Body of pancreas (tissue), 4 donors: ENCODE results near the gene TRIM5. TPM values are rescaled to one million over a fixed set of nuclear protein-coding genes. Genes with fewer than 3 reads are reported as not detected.
"Not testable (repeated sequence)": the region's sequence is repeated elsewhere in the genome, so short reads cannot be mapped to it uniquely, and the experiment has no call there.

Experiments used
- ATAC-seq: fragments of 150-250 bp; one replicate; pipeline ENCODE4 v1.9.1; 2016
- DNase-seq, 4 donors: peaks; one replicate each; pipeline ENCODE4 v3.0.0-alpha.2; 2019
- H3K27ac ChIP-seq, 4 donors: fragments of 200-600 bp; sonication (generic); 1 replicate in 3 of 4; 2 replicates in 1 of 4; pipeline versions ENCODE4 v1.5.1 to v1.6.1; 2016 to 2019; ENCODE audit warnings: mild to moderate bottlenecking in 1 of 4, mixed read lengths in 1 of 4, moderate library complexity in 1 of 4
- H3K27me3 ChIP-seq, 2 donors: fragments of 200-600 bp; sonication (generic); one replicate each; pipeline ENCODE4 v1.6.0; 2016; ENCODE audit warnings: mild to moderate bottlenecking in 1 of 2
- H3K36me3 ChIP-seq, 2 donors: fragments of 200-600 bp; sonication (generic); replicated peaks in 1 of 2; 2 replicates each; pipeline ENCODE4 v1.5.1; 2016; ENCODE audit warnings: low read depth in 2 of 2; ENCODE audit not compliant: insufficient read depth in 1 of 2
- H3K4me1 ChIP-seq: fragments of 200-600 bp; sonication (generic); one replicate; pipeline ENCODE4 v1.6.0; 2016
- H3K4me3 ChIP-seq, 2 donors: fragments of 200-600 bp; sonication (generic); 1 replicate in 1 of 2; 2 replicates in 1 of 2; pipeline ENCODE4 v1.5.1; 2016 to 2019
- H3K9me3 ChIP-seq, 3 donors: fragments of 200-600 bp; sonication (generic); 1 replicate in 2 of 3; 2 replicates in 1 of 3; pipeline ENCODE4 v1.5.1; 2016
- CTCF ChIP-seq, 7 experiments: fragments of 450-650 bp in 4 of 7; fragments of 200-600 bp in 3 of 7; sonication (generic) in 3 of 7; IDR thresholded peaks; one replicate each; pipeline ENCODE4 v1.5.1; 2016 to 2019; ENCODE audit warnings: antibody characterized with exemption in 7 of 7
- POLR2A ChIP-seq, 3 donors: fragments of 450-650 bp; IDR thresholded peaks; one replicate each; pipeline ENCODE4 v1.6.1; 2016; ENCODE audit warnings: antibody characterized with exemption in 3 of 3, mild to moderate bottlenecking in 2 of 3
- WGBS, 2 donors: methylation state at CpG; one replicate each; pipeline ENCODE4 v1.1.5; 2017; 5-methylcytosine and 5-hydroxymethylcytosine counted together
- intact Hi-C: fragments of 100-400 bp; cut with DNase I; formaldehyde crosslinking; loops from one replicate; pipeline ENCODE4 v1.15.1; 2023
- total RNA-seq, 2 donors: library from RNA; depleted of rRNA; stranded (reverse); fragments of >200 nt; gene quantifications; one replicate each; pipeline ENCODE4 v1.1.0, GENCODE V29; 2016

The TRIM5 gene
- total RNA-seq, 2 donors from 2014 or later, result 18.7 to 25.1 TPM

DNA sequence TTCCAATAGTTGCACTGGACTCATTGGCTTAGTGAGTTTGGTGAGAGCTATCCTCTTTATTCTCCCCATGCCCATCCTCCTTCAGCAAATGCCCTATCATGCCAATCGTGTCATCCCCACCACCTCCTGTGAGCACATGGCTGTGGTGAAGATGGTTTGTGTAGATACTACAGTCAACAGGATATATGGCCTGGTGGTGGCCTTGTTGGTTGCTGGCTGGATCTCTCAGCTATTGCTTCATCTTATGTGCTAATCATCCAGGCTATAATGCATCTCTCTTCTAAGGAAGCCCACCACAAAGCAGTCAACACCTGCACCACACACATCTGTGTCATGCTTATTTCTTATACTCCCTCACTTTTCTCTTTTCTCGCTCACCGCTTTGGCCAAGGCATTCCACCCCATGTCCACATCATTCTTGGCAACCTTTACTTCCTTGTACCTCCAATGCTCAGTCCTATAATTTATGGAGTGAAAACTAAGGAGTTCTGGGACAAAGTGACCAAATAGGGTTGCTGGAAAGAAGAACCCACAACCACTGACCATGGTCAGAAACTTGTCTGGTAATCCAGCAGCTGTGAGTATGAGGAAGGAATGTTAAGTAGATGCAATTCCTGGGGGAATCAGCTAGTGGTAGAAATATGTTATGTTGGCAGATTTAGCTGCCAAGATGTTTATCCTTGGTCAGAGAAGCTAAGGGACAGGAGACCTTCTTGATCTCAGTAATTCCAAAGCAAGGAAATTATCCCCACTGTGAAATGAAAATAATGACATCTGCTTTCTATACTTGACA lies 35.0 kb upstream of the TRIM5 start:
- TF ChIP-seq POLR2A (IDR thresholded peaks at IDR 0.05) (no peak), CTCF (IDR thresholded peaks at IDR 0.05) (no peak)
- Histone ChIP-seq H3K4me1 (no peaks in the 10 kb centered on the region), H3K27me3 (no peaks in the 10 kb centered on the region), H3K9me3 (no peaks in the 10 kb centered on the region), H3K27ac (no peak overlapping the region), H3K4me3 (no peak overlapping the region), H3K36me3 (no peaks in the 10 kb centered on the region)
- 87 to 88% methylated on average over 3 of the region's 3 CpGs for WGBS, 2 donors
- no peak for ATAC-seq
- intact Hi-C loops, result no loop called here
- no peak for DNase-seq

- ATAC-seq, H3K27ac ChIP-seq, H3K4me3 ChIP-seq, H3K4me1 ChIP-seq, H3K9me3 ChIP-seq, H3K27me3 ChIP-seq, intact Hi-C loops, H3K36me3 ChIP-seq, DNase-seq: not testable (repeated sequence)
- 73 to 90% methylated on average over 1 of the region's 1 CpG for WGBS, 2 donors
Measured at GRCh38 chr11:5716518-5716917, 31.6 kb upstream of the TRIM5 start.

DNA sequence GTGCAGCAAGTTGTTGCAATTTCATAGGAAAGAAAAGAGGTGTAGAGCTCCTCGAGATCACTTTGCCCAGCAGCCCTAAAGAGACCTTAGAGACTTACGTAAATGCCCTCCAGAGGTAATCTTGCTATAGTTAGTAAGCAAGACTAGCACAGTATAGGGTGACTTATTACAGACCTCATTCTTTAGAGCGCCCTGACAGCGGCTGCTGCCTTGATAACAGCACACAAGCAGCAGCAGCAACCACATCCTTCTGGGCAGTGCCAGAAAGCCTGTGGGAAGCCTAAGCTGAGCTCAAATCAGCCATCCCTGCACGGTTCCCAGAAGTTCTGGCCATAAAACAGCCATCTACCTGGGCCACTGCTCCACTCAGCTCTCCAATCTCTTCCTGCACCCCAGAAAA lies 28.8 kb upstream of the TRIM5 start:
- WGBS, 2 donors, result 60 to 71% methylated on average over 5 of the region's 5 CpGs
- intact Hi-C loops, result no loop called here

GRCh38 chr11:5712507-5712906 lies 27.6 kb upstream of the TRIM5 start:
- Histone ChIP-seq H3K27me3 (no peaks in the 10 kb centered on the region), H3K9me3 (no peaks in the 10 kb centered on the region), H3K4me3 (no peak overlapping the region), H3K36me3 (no peaks in the 10 kb centered on the region), H3K27ac (no peak overlapping the region), H3K4me1 (no peaks in the 10 kb centered on the region)
- intact Hi-C loops, result no loop called here
- ATAC-seq (no peak), DNase-seq (no peak)
- WGBS, 2 donors, result 31 to 48% methylated on average over 1 of the region's 1 CpG
- no peak for TF ChIP-seq POLR2A (IDR thresholded peaks at IDR 0.05)
- TF ChIP-seq CTCF (IDR thresholded peaks at IDR 0.05), result peak in 6 of 7 experiments; percentile 32 to 61 (median 54)

More for the DNA sequence above, 28.8 kb upstream of the TRIM5 start:
- DNase-seq (no peak), ATAC-seq (no peak)
- Histone ChIP-seq H3K4me3 (no peak overlapping the region), H3K27me3 (no peaks in the 10 kb centered on the region), H3K9me3 (no peaks in the 10 kb centered on the region), H3K4me1 (no peaks in the 10 kb centered on the region), H3K27ac (no peak overlapping the region), H3K36me3 (no peaks in the 10 kb centered on the region)
- TF ChIP-seq POLR2A (IDR thresholded peaks at IDR 0.05), result no peak
- no peak for TF ChIP-seq CTCF (IDR thresholded peaks at IDR 0.05)

DNA sequence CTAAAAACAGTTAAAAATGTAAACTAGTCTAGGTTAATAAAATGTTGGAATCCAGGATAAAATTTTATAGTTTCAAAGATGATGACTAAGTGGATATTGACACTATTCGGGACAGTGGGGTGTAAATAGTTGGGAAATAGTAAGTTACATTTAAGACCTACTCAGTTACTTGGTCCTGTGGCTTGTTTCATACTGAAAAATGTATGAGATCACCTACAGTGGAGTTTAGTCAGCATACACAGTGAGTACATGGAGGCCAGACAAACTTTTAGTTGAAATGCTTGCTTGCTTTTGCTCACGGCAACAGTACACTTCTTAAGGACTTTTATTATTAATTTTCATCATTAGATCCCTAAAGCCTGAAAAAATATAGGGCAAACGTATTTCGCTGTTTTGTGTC lies 20.8 kb upstream of the TRIM5 start:
- Histone ChIP-seq H3K27me3 (no peaks in the 10 kb centered on the region), H3K9me3 (no peaks in the 10 kb centered on the region), H3K4me1 (no peaks in the 10 kb centered on the region), H3K27ac (no peak overlapping the region), H3K4me3 (no peak overlapping the region), H3K36me3 (no peaks in the 10 kb centered on the region)
- no peak for TF ChIP-seq CTCF (IDR thresholded peaks at IDR 0.05)
- TF ChIP-seq POLR2A (IDR thresholded peaks at IDR 0.05), result no peak
- 90 to 94% methylated on average over 4 of the region's 4 CpGs for whole genome bisulfite sequencing, 2 donors
- DNase-seq (no peak), ATAC-seq (no peak)
- intact Hi-C loops, result no loop called here
